SK-N-SH (cell line): Measurements from ENCODE around the gene CASK.

Experiments used
- EZH2phosphoT487 ChIP-seq: fragments of 200-600 bp; sonication (generic); IDR thresholded peaks from 2 replicates; pipeline ENCODE4 v1.6.1; 2017; ENCODE audit warnings: low read depth, mixed run types, mild to moderate bottlenecking, antibody characterized with exemption, moderate library complexity, borderline replicate concordance
- JUND ChIP-seq: IDR thresholded peaks from 2 replicates; pipeline ENCODE4 v1.4.0; 2012
- RAD21 ChIP-seq: IDR thresholded peaks from 2 replicates; pipeline ENCODE4 v1.6.1; 2012; ENCODE audit warnings: mild to moderate bottlenecking, low read length
- TAF1 ChIP-seq: IDR thresholded peaks from 2 replicates; pipeline ENCODE4 v1.6.1; 2012; ENCODE audit warnings: low read depth, mild to moderate bottlenecking, low read length, moderate library complexity, borderline replicate concordance
- TF ChIP-seq, protein P1 (sequence below): IDR thresholded peaks from 2 replicates; pipeline ENCODE4 v1.4.0; 2012; ENCODE audit warnings: low read depth, borderline replicate concordance
- TF ChIP-seq, protein P2 (sequence below): fragments of 200-600 bp; sonication (generic); IDR thresholded peaks from 2 replicates; pipeline ENCODE4 v1.6.1; 2017; ENCODE audit warnings: antibody characterized with exemption, mild to moderate bottlenecking, moderate library complexity

DNA sequence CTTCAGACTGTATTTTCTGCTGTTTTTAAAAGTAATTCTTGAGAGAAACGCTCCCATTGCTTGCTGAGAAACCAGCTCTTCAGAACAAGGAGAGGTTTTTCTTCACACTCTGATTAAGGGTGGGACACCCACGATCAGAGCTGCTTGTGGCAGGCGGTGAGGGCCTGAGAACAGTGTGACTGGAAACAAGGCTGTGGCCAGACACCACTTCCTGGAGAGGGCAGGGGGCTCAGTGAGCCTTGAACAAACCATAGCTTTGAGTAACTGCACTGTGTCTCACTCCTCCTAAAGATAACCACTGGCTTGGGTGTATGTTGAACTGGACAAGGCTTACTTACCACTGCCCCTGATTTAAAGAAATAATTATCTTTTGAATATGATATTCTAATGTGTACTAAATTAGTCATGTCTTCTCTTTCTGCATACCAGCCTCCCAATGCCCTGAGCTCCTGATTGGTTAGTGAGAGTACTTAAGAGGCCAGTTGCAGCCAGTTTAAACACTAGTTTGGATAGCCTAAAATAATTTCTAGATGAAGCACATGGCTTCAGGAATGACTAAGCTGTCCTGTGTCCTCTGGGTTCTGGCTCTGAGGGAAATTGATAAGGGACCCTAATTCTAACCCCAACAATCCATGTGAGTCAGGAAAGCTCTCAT is 203.1 kb downstream of the CASK start:
- no peak for TF ChIP-seq JUND
- TF ChIP-seq TAF1, result no peak
- TF ChIP-seq, protein P1, sequence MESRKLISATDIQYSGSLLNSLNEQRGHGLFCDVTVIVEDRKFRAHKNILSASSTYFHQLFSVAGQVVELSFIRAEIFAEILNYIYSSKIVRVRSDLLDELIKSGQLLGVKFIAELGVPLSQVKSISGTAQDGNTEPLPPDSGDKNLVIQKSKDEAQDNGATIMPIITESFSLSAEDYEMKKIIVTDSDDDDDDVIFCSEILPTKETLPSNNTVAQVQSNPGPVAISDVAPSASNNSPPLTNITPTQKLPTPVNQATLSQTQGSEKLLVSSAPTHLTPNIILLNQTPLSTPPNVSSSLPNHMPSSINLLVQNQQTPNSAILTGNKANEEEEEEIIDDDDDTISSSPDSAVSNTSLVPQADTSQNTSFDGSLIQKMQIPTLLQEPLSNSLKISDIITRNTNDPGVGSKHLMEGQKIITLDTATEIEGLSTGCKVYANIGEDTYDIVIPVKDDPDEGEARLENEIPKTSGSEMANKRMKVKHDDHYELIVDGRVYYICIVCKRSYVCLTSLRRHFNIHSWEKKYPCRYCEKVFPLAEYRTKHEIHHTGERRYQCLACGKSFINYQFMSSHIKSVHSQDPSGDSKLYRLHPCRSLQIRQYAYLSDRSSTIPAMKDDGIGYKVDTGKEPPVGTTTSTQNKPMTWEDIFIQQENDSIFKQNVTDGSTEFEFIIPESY, result no peak
- TF ChIP-seq, protein P2, sequence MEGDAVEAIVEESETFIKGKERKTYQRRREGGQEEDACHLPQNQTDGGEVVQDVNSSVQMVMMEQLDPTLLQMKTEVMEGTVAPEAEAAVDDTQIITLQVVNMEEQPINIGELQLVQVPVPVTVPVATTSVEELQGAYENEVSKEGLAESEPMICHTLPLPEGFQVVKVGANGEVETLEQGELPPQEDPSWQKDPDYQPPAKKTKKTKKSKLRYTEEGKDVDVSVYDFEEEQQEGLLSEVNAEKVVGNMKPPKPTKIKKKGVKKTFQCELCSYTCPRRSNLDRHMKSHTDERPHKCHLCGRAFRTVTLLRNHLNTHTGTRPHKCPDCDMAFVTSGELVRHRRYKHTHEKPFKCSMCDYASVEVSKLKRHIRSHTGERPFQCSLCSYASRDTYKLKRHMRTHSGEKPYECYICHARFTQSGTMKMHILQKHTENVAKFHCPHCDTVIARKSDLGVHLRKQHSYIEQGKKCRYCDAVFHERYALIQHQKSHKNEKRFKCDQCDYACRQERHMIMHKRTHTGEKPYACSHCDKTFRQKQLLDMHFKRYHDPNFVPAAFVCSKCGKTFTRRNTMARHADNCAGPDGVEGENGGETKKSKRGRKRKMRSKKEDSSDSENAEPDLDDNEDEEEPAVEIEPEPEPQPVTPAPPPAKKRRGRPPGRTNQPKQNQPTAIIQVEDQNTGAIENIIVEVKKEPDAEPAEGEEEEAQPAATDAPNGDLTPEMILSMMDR, result no peak
- TF ChIP-seq EZH2phosphoT487, result no peak
- TF ChIP-seq RAD21, result no peak
